ENCODE data around the gene TOX3. TPM values are rescaled to one million over a fixed set of nuclear protein-coding genes. Genes with fewer than 3 reads are reported as not detected.

The TOX3 gene
- total RNA-seq, 1 donor: not detected

GRCh38 chr16:52529226-52529625 lies 17.7 kb downstream of the TOX3 start:
- TF ChIP-seq CTCF (IDR thresholded peaks at IDR 0.05; ENCODE audit: insufficient read depth, low read length): no peak
- H3K4me3 ChIP-seq (ENCODE audit: low read depth, low read length): no peak overlapping the region
- no peak for DNase-seq (ENCODE audit: low read depth)

- H3K4me3 ChIP-seq (ENCODE audit: low read depth, low read length): no peak overlapping the region
- no peak for DNase-seq (ENCODE audit: low read depth)
- no peak for TF ChIP-seq CTCF (IDR thresholded peaks at IDR 0.05; ENCODE audit: insufficient read depth, low read length)
Measured at GRCh38 chr16:52528393-52529065, 18.4 kb downstream of the TOX3 start.

GRCh38 chr16:52526830-52527229 lies 20.1 kb downstream of the TOX3 start:
- TF ChIP-seq CTCF (IDR thresholded peaks at IDR 0.05; ENCODE audit: insufficient read depth, low read length): no peak
- no peak overlapping the region for H3K4me3 ChIP-seq (ENCODE audit: low read depth, low read length)
- DNase-seq (ENCODE audit: low read depth): no peak

- no peak overlapping the region for H3K4me3 ChIP-seq (ENCODE audit: low read depth, low read length)
- no peak for TF ChIP-seq CTCF (IDR thresholded peaks at IDR 0.05; ENCODE audit: insufficient read depth, low read length)
- DNase-seq (ENCODE audit: low read depth): no peak
Measured at GRCh38 chr16:52526116-52526828, 20.7 kb downstream of the TOX3 start.

- no peak overlapping the region for H3K4me3 ChIP-seq (ENCODE audit: low read depth, low read length)
- TF ChIP-seq CTCF (IDR thresholded peaks at IDR 0.05; ENCODE audit: insufficient read depth, low read length): no peak
- no peak for DNase-seq (ENCODE audit: low read depth)
Measured at GRCh38 chr16:52521570-52521969, 25.4 kb downstream of the TOX3 start.

- TF ChIP-seq CTCF (IDR thresholded peaks at IDR 0.05; ENCODE audit: insufficient read depth, low read length): no peak
- no peak overlapping the region for H3K4me3 ChIP-seq (ENCODE audit: low read depth, low read length)
- DNase-seq (ENCODE audit: low read depth): no peak
Measured at GRCh38 chr16:52518884-52519283, 28.1 kb downstream of the TOX3 start.

All from fibroblast of the aortic adventitia (primary cell).